Adrenal gland (tissue), 12 donors: ENCODE measurements around the gene DCD. TPM values are rescaled to one million over a fixed set of nuclear protein-coding genes. Genes with fewer than 3 reads are reported as not detected.

Experiments used
- DNase-seq, 7 donors: peaks; one replicate each; pipeline ENCODE4 v3.0.0-alpha.2; 2019 to 2020
- H3K27ac ChIP-seq, 5 donors: fragments of 200-600 bp; sonication (generic) in 4 of 5; 1 replicate in 3 of 5; 2 replicates in 2 of 5; pipeline versions ENCODE4 v1.5.1 to v1.8.0; 2016 to 2020; ENCODE audit warnings: mild to moderate bottlenecking in 1 of 5
- H3K27me3 ChIP-seq: fragments of 200-600 bp; 2 replicates; pipeline ENCODE4 v1.8.0; 2021
- H3K36me3 ChIP-seq, 2 donors: fragments of 200-600 bp; replicated peaks in 1 of 2; 1 replicate in 1 of 2; 2 replicates in 1 of 2; pipeline versions ENCODE4 v1.5.1 to v1.8.0; 2018 to 2022
- H3K4me1 ChIP-seq, 2 donors: fragments of 200-600 bp; replicated peaks in 1 of 2; 1 replicate in 1 of 2; 2 replicates in 1 of 2; pipeline versions ENCODE4 v1.5.1 to v1.8.0; 2018 to 2021
- H3K4me3 ChIP-seq, 4 donors: fragments of 200-600 bp; sonication (generic) in 3 of 4; one replicate each; pipeline ENCODE4 v1.5.1; 2016 to 2018
- H3K9me3 ChIP-seq, 3 donors: fragments of 200-600 bp; sonication (generic) in 1 of 3; replicated peaks in 1 of 3; 1 replicate in 2 of 3; 2 replicates in 1 of 3; pipeline versions ENCODE4 v1.5.1 to v1.8.0; 2016 to 2021
- POLR2A ChIP-seq, 2 donors: fragments of 450-650 bp; IDR thresholded peaks; one replicate each; pipeline ENCODE4 v1.6.1; 2017; ENCODE audit warnings: antibody characterized with exemption in 2 of 2, mild to moderate bottlenecking in 2 of 2, moderate library complexity in 1 of 2
- WGBS, 4 donors: extraction: QIAGEN DNeasy Blood & Tissue Kit in 2 of 4; methylation state at CpG; one replicate each; pipeline versions ENCODE4 v1.1.5 to v1.1.7; 2013 to 2017; 5-methylcytosine and 5-hydroxymethylcytosine counted together
- intact Hi-C, 2 donors: fragments of 100-400 bp; cut with DNase I; formaldehyde crosslinking; loops; one replicate each; pipeline versions ENCODE4 v1.14.1 to v1.15.0; 2022 to 2023
- polyA plus RNA-seq, 3 donors: library from polyadenylated mRNA; stranded (reverse); fragments of 200-250 nt in 2 of 3; fragments of 350-450 nt in 1 of 3; fragmentation: Illumina TruSeq in 1 of 3; extraction: RNeasy Lipid Tissue Mini Kit (QIAGEN cat#74804) in 1 of 3; gene quantifications; one replicate each; pipeline ENCODE4 v1.2.3, GENCODE V29; 2013 to 2014
- total RNA-seq, 9 donors: library from RNA; depleted of rRNA in 4 of 9; stranded (reverse); fragments of >200 nt in 4 of 9; fragments of 120-200 nt in 1 of 9; fragmentation: NEBNext Ultra II Directional in 1 of 9; extraction: Animal tissue kit (Norgen Biotek cat#: 25700) in 1 of 9; gene quantifications; one replicate each; pipeline versions ENCODE4 v1.1.0 to v1.2.4, GENCODE V29; 2013 to 2023
- TF ChIP-seq, protein P1 (sequence below), 6 experiments: fragments of 450-650 bp in 4 of 6; fragments of 200-600 bp in 2 of 6; sonication (generic) in 1 of 6; IDR thresholded peaks; 1 replicate in 5 of 6; 2 replicates in 1 of 6; pipeline versions ENCODE4 v1.5.1 to v1.8.0; 2016 to 2021; ENCODE audit warnings: antibody characterized with exemption in 6 of 6, mild to moderate bottlenecking in 2 of 6, moderate library complexity in 1 of 6
- donor health status: healthy with polysubstance abuse.
- donor health status: Bipolar disorder and iron deficiency.
- donor health status: DM: yes; HTN: yes; CAD: no.
- donor health status: DM: no; HTN: no; CAD: no.
- donor health status: DM: no; HTN: no; CAD: no.
- donor health status: DM: yes; HTN: yes; CAD: no.

Gene DCD
- total and polyA plus RNA-seq, 12 donors: not detected

DNA sequence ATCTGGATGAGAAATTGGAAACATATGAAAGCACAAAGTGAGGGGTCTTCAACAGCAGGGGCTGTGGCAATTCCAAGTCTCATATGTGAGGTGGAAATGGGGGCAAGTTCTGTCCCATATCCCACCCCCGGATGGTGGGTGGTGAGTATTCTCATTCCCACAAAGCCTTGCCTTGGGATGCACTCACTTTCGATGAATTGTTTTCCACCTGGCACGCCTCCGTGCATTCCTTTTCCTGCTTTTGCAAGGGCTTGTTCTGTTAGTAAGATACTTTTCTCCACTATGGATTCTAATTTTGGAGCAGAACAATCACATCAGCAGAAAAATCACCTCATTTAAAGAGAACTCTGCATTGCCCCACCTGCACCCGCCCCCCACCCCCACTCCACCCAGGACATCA is 16.6 kb downstream of the DCD start:
- DNase-seq: no peak
- no peak overlapping the region for H3K27ac ChIP-seq
- no peaks in the 10 kb centered on the region for H3K9me3 ChIP-seq
- H3K36me3 ChIP-seq: no peaks in the 10 kb centered on the region
- no peak overlapping the region for H3K4me3 ChIP-seq
- intact Hi-C loops: no loop called here
- no peaks in the 10 kb centered on the region for H3K4me1 ChIP-seq
- H3K27me3 ChIP-seq: peaks cover 6% of the 10 kb centered on the region
- TF ChIP-seq POLR2A (IDR thresholded peaks at IDR 0.05): no peak
- TF ChIP-seq, protein P1, sequence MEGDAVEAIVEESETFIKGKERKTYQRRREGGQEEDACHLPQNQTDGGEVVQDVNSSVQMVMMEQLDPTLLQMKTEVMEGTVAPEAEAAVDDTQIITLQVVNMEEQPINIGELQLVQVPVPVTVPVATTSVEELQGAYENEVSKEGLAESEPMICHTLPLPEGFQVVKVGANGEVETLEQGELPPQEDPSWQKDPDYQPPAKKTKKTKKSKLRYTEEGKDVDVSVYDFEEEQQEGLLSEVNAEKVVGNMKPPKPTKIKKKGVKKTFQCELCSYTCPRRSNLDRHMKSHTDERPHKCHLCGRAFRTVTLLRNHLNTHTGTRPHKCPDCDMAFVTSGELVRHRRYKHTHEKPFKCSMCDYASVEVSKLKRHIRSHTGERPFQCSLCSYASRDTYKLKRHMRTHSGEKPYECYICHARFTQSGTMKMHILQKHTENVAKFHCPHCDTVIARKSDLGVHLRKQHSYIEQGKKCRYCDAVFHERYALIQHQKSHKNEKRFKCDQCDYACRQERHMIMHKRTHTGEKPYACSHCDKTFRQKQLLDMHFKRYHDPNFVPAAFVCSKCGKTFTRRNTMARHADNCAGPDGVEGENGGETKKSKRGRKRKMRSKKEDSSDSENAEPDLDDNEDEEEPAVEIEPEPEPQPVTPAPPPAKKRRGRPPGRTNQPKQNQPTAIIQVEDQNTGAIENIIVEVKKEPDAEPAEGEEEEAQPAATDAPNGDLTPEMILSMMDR (IDR thresholded peaks at IDR 0.05): no peak
- 54 to 80% (median 69%) methylated on average over 5 of the region's 5 CpGs for WGBS, 4 donors

DNA sequence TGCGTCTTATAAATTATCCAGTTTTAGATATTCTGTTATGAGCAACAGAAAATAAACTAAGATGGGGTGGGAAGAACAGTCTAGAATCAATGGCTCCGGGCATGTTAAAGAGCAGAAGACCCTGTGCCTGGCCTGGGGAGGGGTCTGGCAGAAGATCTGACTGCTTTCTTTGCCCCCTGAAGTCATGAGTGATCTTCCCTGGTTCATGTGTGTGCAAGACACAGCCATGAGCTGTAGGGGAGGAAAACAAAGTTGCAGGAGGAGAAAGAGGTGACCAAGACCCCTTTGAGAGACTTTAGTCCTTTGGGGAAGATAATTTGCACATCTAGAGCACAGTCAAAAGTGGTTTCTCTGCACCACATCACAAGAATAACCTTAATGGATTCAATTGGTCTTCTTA is 18.2 kb downstream of the DCD start:
- Histone ChIP-seq H3K4me3 (no peak overlapping the region), H3K9me3 (no peaks in the 10 kb centered on the region), H3K27me3 (peaks cover 6% of the 10 kb centered on the region), H3K4me1 (peaks cover 0 to 4% of the 10 kb centered on the region in 2 donors), H3K27ac (no peak overlapping the region), H3K36me3 (no peaks in the 10 kb centered on the region)
- intact Hi-C loops: no loop called here
- TF ChIP-seq POLR2A (IDR thresholded peaks at IDR 0.05): no peak
- TF ChIP-seq, protein P1 (IDR thresholded peaks at IDR 0.05): no peak
- WGBS, 4 donors: 83 to 92% (median 91%) methylated on average over 2 of the region's 2 CpGs
- no peak for DNase-seq

DNA sequence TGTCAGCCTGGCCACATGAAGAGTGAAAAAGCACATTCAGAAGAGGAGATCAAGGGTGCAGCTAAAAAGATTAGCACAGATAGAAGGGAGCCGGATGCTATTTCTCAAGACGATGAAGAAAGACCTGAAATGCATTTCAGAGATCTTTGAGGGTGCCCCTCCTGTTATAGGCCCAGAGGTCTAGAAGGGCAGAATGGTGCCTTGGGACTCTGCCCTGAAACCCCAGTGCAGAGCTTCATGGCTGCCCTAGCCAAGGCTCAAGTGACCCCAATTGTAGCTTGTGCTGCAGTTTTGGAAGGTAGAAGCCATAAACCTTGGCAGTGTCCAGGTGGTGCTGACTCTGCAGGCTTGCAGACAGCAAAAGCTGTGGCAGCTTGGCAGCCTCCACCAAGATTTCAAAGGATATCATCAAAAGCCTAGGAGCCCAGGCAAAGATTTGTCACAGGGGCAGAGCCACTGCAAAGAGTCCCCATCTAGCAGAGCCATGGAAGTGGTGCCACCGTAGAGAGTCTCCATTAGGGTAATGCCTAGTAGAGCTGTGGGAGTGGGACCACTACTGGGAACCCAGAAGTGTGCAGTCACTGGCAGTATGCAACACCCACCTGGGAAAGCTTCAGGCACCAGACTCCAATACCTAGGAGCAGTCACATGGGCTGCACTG is 19.8 kb downstream of the DCD start:
- intact Hi-C loops: no loop called here
- Histone ChIP-seq H3K27ac (no peak overlapping the region), H3K9me3 (no peaks in the 10 kb centered on the region), H3K4me1 (peaks cover 0 to 5% of the 10 kb centered on the region in 2 donors), H3K27me3 (peaks cover 6% of the 10 kb centered on the region), H3K4me3 (no peak overlapping the region), H3K36me3 (no peaks in the 10 kb centered on the region)
- TF ChIP-seq POLR2A (IDR thresholded peaks at IDR 0.05): no peak
- TF ChIP-seq, protein P1 (IDR thresholded peaks at IDR 0.05): no peak
- WGBS, 4 donors: 92 to 98% (median 94%) methylated on average over 3 of the region's 3 CpGs
- DNase-seq: no peak

DNA sequence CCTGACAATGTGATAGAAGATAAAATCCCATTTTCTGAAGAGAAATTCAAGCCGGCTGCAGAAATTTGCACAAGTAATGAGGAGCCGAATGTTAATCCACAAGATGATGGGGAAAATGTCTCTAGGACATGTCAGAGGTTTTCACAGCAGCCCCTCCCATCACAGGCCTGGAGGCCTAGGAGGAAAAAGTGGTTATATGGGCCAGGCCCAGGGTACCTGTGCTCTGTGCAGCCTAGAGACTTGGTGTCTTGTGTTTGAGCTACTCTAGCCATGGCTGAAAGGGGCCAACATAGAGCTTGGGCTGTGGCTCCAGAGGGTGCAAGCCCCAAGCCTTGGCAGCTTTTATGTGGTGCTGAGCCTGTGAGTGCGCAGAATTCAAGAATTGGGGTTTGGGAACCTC is 20.9 kb downstream of the DCD start:
- DNase-seq: no peak
- H3K4me1 ChIP-seq: peaks cover 0 to 5% of the 10 kb centered on the region in 2 donors
- no peak for TF ChIP-seq POLR2A (IDR thresholded peaks at IDR 0.05)
- TF ChIP-seq, protein P1 (IDR thresholded peaks at IDR 0.05): no peak
- no peaks in the 10 kb centered on the region for H3K9me3 ChIP-seq
- no peak overlapping the region for H3K27ac ChIP-seq
- no peak overlapping the region for H3K4me3 ChIP-seq
- H3K36me3 ChIP-seq: no peaks in the 10 kb centered on the region
- 84 to 94% (median 93%) methylated on average over 3 of the region's 3 CpGs for WGBS, 4 donors
- H3K27me3 ChIP-seq: peaks cover 8% of the 10 kb centered on the region
- intact Hi-C loops: no loop called here
